ENCODE measurements around the gene EBF4. TPM values are rescaled to one million over a fixed set of nuclear protein-coding genes. Genes with fewer than 3 reads are reported as not detected.

EBF4 gene
- total RNA-seq, 3 donors from 2014 or later = 1.6 to 22.0 (median 22.0) TPM

- intact Hi-C loops (cut with DNase I; ENCODE audit: low total_unique reads) = no loop called here
- TF ChIP-seq POLR2A (IDR thresholded peaks at IDR 0.05) = no peak
- no peak for TF ChIP-seq POLR2AphosphoS5 (IDR thresholded peaks at IDR 0.05)
- TF ChIP-seq, protein P1, sequence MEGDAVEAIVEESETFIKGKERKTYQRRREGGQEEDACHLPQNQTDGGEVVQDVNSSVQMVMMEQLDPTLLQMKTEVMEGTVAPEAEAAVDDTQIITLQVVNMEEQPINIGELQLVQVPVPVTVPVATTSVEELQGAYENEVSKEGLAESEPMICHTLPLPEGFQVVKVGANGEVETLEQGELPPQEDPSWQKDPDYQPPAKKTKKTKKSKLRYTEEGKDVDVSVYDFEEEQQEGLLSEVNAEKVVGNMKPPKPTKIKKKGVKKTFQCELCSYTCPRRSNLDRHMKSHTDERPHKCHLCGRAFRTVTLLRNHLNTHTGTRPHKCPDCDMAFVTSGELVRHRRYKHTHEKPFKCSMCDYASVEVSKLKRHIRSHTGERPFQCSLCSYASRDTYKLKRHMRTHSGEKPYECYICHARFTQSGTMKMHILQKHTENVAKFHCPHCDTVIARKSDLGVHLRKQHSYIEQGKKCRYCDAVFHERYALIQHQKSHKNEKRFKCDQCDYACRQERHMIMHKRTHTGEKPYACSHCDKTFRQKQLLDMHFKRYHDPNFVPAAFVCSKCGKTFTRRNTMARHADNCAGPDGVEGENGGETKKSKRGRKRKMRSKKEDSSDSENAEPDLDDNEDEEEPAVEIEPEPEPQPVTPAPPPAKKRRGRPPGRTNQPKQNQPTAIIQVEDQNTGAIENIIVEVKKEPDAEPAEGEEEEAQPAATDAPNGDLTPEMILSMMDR (IDR thresholded peaks at IDR 0.05) = no peak
- Histone ChIP-seq H3K27ac (no peak overlapping the region), H3K4me1 (no peaks in the 10 kb centered on the region), H3K4me3 (no peak overlapping the region), H3K9me3 (no peaks in the 10 kb centered on the region), H3K36me3 (no peaks in the 10 kb centered on the region), H3K27me3 (no peaks in the 10 kb centered on the region)
- DNase-seq (ENCODE audit: low spot score in 2 of 2) = no peak
These were observed 82.6 kb downstream of the EBF4 start for GRCh38 chr20:2775139-2775538.

DNA sequence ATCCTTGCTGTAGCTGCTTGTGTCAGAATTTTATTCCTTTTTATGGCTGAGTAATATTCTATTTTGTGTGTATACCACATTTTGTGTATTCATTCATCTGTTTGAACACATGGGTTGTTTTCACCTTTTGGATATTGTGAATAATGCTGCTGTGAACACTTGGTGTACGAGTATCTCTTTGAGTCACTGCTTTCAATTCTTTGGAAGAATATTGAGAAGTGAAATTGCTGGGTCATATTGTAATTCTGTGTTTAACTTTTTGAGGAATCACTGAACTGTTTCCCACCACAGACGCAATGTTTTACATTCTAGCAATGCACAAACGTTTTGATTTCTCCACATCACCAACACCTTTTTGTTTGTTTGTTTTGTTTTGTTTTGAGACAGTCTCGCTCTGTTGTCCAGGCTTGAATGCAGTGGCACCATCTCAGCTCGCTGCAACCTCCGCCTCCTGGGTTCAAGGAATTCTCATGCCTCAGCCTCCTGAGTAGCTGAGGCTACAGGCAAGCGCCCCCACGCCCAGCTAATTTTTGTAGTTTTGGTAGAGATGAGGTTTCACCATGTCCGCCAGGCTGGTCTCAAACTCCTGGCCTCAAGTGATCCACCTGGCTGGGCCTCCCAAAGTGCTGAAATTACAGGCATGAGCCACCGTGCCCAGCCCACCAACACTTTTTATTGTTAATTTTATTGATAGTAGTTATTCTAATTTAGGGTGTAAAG, 86.2 kb downstream of the EBF4 start:
- H3K4me1 ChIP-seq = no peaks in the 10 kb centered on the region
- H3K9me3 ChIP-seq = no peaks in the 10 kb centered on the region
- H3K4me3 ChIP-seq = no peak overlapping the region
- H3K27me3 ChIP-seq = no peaks in the 10 kb centered on the region
- H3K36me3 ChIP-seq = no peaks in the 10 kb centered on the region
- no peak for TF ChIP-seq POLR2AphosphoS5 (IDR thresholded peaks at IDR 0.05)
- DNase-seq (ENCODE audit: low spot score in 2 of 2) = no peak
- H3K27ac ChIP-seq = no peak overlapping the region
- intact Hi-C loops (cut with DNase I; ENCODE audit: low total_unique reads) = no loop called here

GRCh38 chr20:2780948-2781347, 88.4 kb downstream of the EBF4 start:
- Histone ChIP-seq H3K36me3 (no peaks in the 10 kb centered on the region), H3K27ac (no peak overlapping the region), H3K4me1 (no peaks in the 10 kb centered on the region), H3K9me3 (no peaks in the 10 kb centered on the region), H3K4me3 (no peak overlapping the region), H3K27me3 (no peaks in the 10 kb centered on the region)
- no peak for TF ChIP-seq POLR2AphosphoS5 (IDR thresholded peaks at IDR 0.05)
- TF ChIP-seq, protein P1 (IDR thresholded peaks at IDR 0.05) = no peak
- no peak for DNase-seq (ENCODE audit: low spot score in 2 of 2)
- intact Hi-C loops (cut with DNase I; ENCODE audit: low total_unique reads) = no loop called here

DNA sequence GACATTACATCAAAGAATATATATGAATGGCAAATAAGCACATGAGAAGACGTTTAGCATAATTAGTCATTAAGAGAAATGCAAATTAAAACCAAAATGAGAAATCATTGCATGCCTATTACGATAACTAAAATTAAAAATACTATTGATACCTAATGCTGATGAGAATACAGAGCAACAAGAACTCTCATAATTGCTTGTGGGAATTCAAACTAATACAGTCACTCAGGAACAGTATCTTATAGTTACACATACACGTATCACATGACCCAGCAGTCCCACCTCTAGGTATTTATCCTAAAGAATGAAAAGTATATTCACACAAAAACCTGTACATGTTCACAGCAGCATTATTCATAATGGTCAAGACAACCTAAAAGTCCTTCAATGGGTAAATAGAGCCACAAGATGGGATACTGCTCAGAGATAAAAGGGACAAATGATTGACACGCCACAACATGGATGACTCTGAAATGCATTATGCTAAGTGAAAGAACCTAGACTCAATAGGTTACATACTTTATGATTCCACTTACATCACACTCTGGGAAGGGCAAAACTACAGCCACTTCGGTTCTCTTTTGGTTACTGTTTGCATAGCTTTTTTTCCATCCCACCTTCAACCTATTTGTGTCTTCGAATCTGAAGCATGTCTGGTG, 91.5 kb downstream of the EBF4 start:
- Histone ChIP-seq H3K27me3 (no peaks in the 10 kb centered on the region), H3K4me3 (no peak overlapping the region), H3K36me3 (no peaks in the 10 kb centered on the region), H3K27ac (no peak overlapping the region), H3K9me3 (no peaks in the 10 kb centered on the region), H3K4me1 (no peaks in the 10 kb centered on the region)
- TF ChIP-seq POLR2AphosphoS5 (IDR thresholded peaks at IDR 0.05) (no peak), POLR2A (IDR thresholded peaks at IDR 0.05) (no peak)
- TF ChIP-seq, protein P1 (IDR thresholded peaks at IDR 0.05) = no peak
- intact Hi-C loops (cut with DNase I; ENCODE audit: low total_unique reads) = no loop called here
- no peak for DNase-seq (ENCODE audit: low spot score in 2 of 2)

GRCh38 chr20:2793471-2793870, 100.9 kb downstream of the EBF4 start:
- Histone ChIP-seq H3K4me3 (no peak overlapping the region), H3K36me3 (no peaks in the 10 kb centered on the region), H3K27me3 (no peaks in the 10 kb centered on the region), H3K9me3 (no peaks in the 10 kb centered on the region), H3K4me1 (no peaks in the 10 kb centered on the region), H3K27ac (no peak overlapping the region)
- intact Hi-C loops (cut with DNase I; ENCODE audit: low total_unique reads) = no loop called here
- no peak for TF ChIP-seq POLR2A (IDR thresholded peaks at IDR 0.05)
- TF ChIP-seq, protein P1 (IDR thresholded peaks at IDR 0.05) = no peak
- TF ChIP-seq POLR2AphosphoS5 (IDR thresholded peaks at IDR 0.05) = no peak
- no peak for DNase-seq (ENCODE audit: low spot score in 2 of 2)
